ENCODE data around the gene TTC22.
"Not testable (repeated sequence)": the region's sequence is repeated elsewhere in the genome, so short reads cannot be mapped to it uniquely, and the experiment has no call there.

TTC22 gene

GRCh38 chr1:54784066-54784465, 17.1 kb downstream of the TTC22 start:
- DNase-seq (ENCODE audit: low read depth) = no peak
- TF ChIP-seq CTCF (conservative IDR thresholded peaks at IDR 0.05; ENCODE audit: low read depth, low read length) = no peak
- no peak overlapping the region for H3K4me3 ChIP-seq (ENCODE audit: low read depth, low read length)

- H3K4me3 ChIP-seq (ENCODE audit: low read depth, low read length) = no peak overlapping the region
- DNase-seq (ENCODE audit: low read depth) = no peak
- no peak for TF ChIP-seq CTCF (conservative IDR thresholded peaks at IDR 0.05; ENCODE audit: low read depth, low read length)
Observed at GRCh38 chr1:54782588-54782987, 18.5 kb downstream of the TTC22 start.

- no peak for DNase-seq (ENCODE audit: low read depth)
- TF ChIP-seq CTCF (conservative IDR thresholded peaks at IDR 0.05; ENCODE audit: low read depth, low read length) = no peak
Observed at GRCh38 chr1:54782156-54782555, 19.0 kb downstream of the TTC22 start.

GRCh38 chr1:54781023-54781723, 19.9 kb downstream of the TTC22 start:
- H3K4me3 ChIP-seq (ENCODE audit: low read depth, low read length) = no peak overlapping the region
- DNase-seq (ENCODE audit: low read depth) = no peak
- TF ChIP-seq CTCF (conservative IDR thresholded peaks at IDR 0.05; ENCODE audit: low read depth, low read length) = no peak

More at GRCh38 chr1:54782156-54782555, 19.0 kb downstream of the TTC22 start:
- no peak overlapping the region for H3K4me3 ChIP-seq (ENCODE audit: low read depth, low read length)

- no peak for DNase-seq (ENCODE audit: low read depth)
- no peak for TF ChIP-seq CTCF (conservative IDR thresholded peaks at IDR 0.05; ENCODE audit: low read depth, low read length)
Observed at GRCh38 chr1:54777431-54777830, 23.7 kb downstream of the TTC22 start.

GRCh38 chr1:54777011-54777410, 24.1 kb downstream of the TTC22 start:
- DNase-seq (ENCODE audit: low read depth) = no peak
- H3K4me3 ChIP-seq (ENCODE audit: low read depth, low read length) = no peak overlapping the region
- TF ChIP-seq CTCF (conservative IDR thresholded peaks at IDR 0.05; ENCODE audit: low read depth, low read length) = no peak

More at GRCh38 chr1:54777431-54777830, 23.7 kb downstream of the TTC22 start:
- no peak overlapping the region for H3K4me3 ChIP-seq (ENCODE audit: low read depth, low read length)

GRCh38 chr1:54775828-54776721, 25.0 kb downstream of the TTC22 start:
- not testable (repeated sequence) for H3K4me3 ChIP-seq (ENCODE audit: low read depth, low read length); DNase-seq (ENCODE audit: low read depth)
